Jurkat, Clone E6-1 (cell line): ENCODE results near the gene THBS3.
"Not testable (repeated sequence)": the region's sequence is repeated elsewhere in the genome, so short reads cannot be mapped to it uniquely, and the experiment has no call there.

Source experiments
- DNase-seq: peaks from one replicate; pipeline ENCODE4 v3.0.0-alpha.2; 2011; ENCODE audit warnings: low read depth, low spot score
- H3K4me3 ChIP-seq: 2 replicates; pipeline ENCODE4 v1.5.1; 2011; ENCODE audit warnings: mild to moderate bottlenecking, low read length, control low read depth, moderate library complexity

Gene THBS3

DNA sequence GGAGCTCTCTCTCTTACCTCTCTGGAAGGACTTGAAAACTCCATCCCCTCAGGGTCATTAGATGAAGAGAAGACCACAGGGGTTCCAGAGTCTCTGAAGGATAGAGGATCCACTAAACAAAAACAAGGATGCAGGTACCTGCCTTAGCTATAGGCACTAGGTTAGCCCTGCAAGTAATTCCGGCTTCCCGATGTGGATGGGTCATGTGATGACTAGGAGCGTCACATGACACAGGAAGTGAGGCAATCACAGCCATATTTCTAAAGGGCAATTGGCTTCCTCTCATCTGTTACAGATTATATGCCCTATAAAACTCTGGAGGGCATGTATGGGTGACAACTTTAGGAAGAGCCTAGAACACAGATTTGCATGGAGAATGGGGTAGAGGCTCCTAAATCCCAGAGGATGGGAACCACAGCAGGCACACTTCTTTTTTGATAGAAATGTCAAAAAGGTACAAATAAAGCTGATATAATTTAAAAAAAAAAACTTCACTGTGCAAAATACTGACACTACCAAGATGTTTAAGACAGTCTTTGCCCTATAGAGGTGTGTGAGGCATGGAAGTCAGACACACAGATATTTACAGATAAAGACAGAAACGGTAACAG, 33.5 kb upstream of the THBS3 start:
- DNase-seq, result peak; percentile 82
- peak overlapping the region; percentile 58 for H3K4me3 ChIP-seq

DNA sequence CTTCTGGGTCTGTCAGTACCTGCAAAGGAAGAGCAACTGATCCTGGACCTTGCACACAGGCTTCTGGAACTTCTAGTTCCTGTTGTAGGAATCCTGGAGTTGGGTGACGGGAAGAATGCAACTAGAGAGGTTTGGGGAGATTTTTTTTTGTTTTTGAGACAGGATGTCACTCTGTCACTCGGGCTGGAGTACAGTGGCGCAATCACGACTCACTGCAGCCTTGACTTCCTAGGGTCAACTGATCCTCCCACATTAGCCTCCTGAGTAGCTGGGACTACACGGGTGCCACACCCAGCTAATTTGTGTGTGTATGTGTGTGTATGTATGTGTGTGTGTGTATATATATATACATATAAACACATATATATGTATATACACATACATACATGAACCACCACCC, 28.8 kb upstream of the THBS3 start:
- H3K4me3 ChIP-seq, result no peak overlapping the region
- DNase-seq, result no peak

DNA sequence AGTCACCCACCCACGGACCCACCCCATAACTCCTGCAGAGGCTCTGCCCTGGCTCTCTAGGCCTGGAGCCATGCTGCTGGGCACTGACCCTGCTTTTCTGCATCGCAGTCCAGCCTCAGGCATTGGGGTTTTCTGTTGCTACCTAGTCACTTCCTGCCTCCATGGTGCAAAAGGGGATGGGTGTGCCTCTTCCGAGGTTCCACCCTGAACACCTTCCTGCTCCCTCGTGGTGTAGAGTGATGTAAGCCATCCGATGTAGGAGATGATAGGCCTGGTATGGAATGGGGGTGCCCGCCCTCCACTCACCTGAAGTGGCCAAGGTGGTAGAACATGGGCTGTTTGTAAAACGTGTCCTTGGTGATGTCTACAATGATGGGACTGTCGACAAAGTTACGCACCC, 27.7 kb upstream of the THBS3 start:
- not testable (repeated sequence) for DNase-seq, H3K4me3 ChIP-seq

DNA sequence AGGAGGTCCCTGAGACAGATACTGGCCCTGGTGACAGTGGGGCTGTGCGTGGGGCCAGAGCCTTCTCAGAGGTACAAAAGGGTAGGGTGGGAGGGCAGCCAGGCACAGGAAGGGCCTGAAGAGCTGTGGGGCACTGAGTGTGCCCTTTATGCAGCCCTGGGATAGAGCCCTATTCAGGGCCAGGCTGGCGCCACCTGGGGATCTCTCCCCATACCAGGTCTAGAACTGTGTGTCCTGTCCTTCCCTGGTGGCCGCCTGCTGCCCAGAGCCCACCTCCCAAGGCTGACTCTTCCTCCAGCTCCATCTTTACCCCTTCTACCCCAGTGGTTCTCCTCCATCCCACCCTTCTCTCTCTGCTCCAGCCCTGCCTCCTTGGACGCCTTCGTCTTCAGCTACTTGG, 25.8 kb upstream of the THBS3 start:
- DNase-seq, H3K4me3 ChIP-seq: not testable (repeated sequence)

DNA sequence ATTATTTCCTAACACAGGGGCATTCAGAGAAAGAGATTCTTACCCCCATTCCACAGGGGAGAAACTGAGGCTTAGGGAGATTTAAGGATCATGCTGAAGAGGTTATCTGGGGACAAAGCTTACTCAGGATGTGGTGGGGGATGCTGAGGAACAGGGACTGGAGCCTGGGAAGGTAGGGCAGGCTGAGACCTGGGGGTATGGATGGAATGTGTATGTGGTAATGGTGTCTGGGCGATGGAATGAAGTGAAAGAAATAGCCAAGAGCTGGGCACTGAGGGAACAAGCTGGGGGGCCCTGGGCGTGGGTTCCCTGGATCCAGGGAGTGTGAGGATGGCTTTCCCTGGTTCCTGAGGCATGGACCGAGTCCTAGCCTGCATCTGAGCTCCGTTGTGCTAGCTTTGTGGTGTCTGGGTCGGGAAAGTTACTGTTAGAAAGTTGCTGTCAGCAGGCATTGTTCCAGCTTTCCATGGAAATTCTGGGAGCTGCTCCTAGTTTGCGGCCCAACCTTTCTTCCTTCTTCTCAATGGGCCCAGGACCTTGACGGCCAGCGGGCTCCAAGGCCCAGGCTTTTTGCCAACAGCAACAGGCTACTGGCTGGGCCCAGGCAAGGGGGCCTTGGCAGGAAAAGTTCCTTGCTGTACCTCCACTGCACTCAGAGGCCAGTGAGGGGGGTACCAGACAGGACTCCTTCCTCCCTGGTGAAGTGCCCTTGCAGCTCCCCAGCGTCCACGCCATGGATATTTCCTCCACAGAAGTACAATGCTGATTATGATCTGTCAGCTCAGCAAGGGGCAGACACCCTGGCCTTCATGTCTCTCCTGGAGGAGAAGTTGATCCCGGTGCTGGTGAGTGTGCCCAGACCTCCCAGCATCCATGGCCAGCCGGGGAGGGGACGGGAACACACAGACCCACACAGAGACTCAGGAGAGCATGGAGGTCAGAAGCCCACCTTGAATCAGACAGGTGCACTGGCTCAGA, 24.6 kb upstream of the THBS3 start:
- not testable (repeated sequence) for DNase-seq

DNA sequence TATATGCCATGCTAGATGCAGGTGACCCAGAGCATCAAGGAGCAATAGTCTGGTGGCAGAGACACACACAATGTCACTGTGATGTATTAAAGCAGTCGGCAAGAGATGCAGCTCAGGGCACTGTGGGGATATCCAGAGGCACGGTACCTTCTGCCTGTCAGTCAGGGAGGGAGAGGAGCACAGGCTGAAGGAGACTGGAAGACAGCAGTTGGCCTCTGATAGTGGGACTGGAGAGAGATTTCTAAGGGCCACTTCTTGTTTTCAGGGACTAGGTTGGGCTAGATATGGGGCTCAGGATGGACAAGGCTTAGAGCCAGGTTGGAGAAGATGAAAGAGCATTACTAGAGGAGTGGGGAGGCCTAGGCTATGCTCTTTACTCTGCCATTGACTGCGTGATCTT, 23.6 kb upstream of the THBS3 start:
- H3K4me3 ChIP-seq, DNase-seq: not testable (repeated sequence)

More for the DNA sequence above, 24.6 kb upstream of the THBS3 start:
- H3K4me3 ChIP-seq, result not testable (repeated sequence)

DNA sequence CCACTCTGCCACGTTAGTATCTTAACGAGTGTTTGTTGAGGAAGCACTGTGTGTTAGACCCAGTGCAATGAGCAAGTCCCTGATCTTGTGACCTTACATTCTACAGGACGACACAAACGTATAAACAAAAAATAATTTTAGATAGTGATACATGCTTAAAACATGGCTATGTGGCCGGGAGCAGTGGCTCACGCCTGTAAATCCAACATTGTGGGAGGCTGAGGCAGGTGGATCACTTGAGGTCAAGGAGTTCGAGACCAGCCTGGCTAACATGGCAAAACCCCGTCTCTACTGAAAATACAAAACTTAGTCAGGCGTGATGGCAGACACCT, 20.4 kb upstream of the THBS3 start:
- no peak for DNase-seq
- H3K4me3 ChIP-seq, result peak overlapping the region; percentile 72

DNA sequence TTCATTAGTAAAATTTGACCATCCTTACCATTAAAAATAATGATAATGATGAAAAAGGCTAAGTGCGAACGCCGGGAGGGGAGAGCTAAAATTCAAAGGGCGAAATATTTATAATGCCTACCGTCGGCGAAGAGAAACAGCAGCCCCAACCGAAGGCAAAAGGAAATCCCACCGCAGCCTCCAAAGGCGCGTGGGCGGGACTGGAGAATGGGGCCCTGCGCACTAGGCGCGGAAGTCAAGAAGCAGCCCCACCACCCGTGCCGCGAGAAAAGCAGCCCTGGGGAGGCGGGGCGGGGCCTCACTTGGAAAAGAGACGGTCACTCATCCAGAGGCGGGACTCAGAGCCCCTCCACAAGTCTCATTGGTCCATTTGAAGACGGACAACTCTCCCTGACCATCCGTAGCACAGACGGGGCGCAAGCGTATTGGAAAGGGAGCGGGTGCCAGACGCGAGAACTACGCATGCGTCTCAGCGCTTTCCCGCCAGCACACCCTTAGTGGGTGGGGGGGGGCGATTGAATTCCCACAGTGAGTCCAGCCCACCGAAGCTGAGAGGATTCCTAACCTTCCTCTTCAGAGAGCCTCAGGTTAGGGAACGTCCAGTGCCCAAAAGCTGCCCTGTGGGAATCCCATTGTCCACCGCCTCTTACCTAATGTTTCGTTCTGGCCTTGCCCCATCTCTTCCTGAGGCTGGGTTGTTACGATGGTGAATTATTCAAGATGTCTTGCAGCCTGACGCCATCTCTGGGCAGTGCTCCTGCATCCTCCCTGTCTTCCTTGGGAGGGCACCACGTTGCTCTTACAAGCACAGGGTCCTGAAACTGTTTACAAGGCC, 19.8 kb upstream of the THBS3 start:
- peak overlapping the region; percentile 97 for H3K4me3 ChIP-seq
- DNase-seq, result peak; percentile 100

DNA sequence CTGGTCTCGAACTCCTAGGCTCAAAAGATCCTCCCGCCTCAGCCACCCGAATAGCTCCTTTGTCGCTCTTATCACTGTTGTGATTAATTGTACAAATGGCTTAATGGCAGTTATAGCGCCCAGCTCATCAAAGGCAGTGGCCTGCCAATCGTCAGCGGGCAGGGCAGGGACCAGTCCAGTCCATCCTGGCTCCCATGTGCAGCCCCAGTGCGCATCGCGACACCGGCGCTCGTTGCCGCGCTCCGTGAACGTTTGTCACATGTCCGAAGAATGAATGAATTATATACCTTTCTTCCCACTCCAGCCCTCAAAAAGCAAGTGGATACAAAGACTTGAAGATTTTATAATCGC, 19.2 kb upstream of the THBS3 start:
- DNase-seq, result peak; percentile 42
- H3K4me3 ChIP-seq, result peak overlapping the region; percentile 97

DNA sequence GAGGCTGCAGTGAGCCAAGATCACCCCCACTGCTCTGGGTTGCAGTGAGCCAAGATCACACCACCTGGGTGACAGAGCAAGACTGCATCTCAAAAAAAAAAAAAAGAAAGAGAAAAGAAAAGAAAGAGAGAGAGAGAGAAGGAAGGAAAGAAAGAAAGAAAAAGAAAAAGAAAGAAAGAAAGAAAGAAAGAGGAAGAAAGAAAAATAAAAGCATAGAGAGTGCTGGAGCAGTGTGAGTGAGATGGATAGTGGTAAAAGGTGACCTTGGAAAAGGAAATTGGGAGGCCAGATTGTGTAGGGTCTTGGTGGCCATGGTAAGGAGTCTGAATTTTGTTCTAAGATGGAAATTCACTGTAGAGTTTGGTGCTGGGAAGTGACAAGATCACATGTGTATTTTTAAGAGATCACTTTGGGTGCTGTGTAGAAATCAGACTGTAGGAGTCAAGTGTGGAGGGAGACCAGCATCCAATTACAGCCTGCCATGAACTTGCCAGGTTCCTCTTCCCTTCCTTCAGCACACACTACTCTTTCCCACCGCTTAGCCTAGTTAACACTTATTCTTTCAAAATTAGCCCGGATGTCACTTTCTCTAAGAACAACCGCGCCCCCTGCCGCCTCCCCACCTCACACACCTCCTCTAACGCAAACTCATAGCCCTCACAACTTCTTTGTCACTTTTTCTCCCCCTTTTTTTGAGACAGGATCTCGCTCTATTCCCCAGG, 18.7 kb upstream of the THBS3 start:
- peak; percentile 87 for DNase-seq
- H3K4me3 ChIP-seq, result peak overlapping the region; percentile 97

DNA sequence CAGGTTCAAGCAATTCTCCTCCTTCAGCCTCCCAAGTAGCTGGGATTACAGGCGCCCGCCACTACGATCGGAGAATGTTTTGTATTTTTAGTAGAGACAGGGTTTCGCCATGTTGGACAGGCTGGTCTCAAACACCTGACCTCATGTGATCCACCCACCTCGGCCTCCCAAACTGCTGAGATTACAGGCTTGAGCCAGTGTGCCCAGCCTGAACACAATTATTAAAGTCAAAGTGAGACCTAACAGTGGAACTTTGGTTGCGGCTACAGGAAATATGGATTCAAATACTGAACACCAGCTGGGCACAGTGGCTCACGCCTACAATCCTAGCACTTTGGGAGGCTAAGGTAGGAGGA, 17.7 kb upstream of the THBS3 start:
- H3K4me3 ChIP-seq, DNase-seq: not testable (repeated sequence)

DNA sequence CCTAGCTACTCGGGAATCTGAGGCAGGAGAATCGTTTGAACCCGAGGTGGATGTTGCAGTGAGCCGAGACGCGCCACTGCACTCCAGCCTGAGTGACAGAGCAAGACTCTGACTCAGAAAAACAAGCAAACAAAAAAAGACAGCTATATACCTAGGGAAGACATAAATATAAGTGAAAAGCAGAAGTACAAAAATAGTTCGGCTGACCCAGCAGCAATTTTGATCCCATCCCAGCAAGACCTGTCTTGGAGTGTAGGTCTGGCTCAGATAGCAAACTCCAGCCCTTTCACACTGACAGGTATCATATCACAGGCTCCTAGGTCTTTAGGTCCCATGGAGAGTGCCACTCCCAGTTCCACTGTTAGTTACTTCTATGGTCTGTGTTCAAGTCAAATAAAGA, 15.3 kb upstream of the THBS3 start:
- no peak for DNase-seq
- H3K4me3 ChIP-seq, result no peak overlapping the region

DNA sequence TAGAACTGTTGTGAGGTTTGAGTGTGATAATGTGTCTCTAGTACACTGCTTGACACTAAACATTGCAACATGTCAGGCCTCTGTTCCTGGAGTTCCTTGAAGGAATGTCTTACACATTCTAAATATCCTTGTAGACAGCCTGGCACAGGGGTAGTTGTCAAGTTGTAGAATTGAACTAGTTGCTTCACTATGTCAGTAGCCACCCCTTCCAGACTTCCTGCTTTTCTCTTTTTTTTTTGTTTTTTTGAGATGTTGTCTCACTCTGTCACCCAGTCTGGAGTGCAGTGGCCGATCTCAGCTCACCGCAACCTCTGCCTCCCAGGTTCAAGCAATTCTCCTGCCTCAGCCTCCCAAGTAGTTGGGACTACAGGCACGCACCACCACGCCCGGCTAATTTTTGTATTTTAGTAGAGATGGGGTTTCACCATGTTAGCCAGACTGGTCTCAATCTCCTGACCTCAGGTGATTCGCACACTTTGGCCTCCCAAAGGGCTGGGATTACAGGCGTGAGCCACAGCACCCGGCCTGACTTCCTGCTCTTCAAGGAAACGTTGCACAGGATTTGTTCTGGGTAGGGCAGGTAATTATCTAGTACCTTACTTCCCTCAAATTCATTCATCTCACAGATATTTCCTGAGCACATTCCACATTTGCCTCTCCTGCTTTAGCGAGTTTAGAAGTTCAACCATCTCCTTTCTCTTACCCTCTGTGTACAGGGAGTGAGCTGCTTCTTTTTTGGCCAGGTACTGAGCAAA, 12.7 kb upstream of the THBS3 start:
- not testable (repeated sequence) for H3K4me3 ChIP-seq, DNase-seq

DNA sequence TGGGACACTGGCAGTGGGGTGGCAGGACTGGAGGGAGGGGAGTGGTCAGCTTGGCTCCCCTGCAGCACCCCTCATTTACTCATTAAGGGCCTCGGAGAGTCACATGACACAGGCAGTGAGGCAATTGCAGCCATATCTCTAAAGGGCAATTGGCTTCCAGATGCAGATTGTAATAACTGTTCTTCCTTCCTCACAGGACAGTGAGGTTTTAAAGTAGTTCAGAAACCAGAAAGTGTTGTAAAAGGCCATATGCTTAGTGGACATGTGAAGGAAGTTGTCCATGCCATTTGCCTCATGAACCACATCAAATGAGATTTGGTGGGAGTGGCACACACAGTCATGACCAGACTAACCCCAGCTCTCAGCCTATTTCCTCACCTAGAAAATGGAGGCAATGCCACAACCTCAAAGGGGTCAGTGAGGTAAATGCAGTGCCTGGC, 11.9 kb upstream of the THBS3 start:
- H3K4me3 ChIP-seq, result no peak overlapping the region
- no peak for DNase-seq

DNA sequence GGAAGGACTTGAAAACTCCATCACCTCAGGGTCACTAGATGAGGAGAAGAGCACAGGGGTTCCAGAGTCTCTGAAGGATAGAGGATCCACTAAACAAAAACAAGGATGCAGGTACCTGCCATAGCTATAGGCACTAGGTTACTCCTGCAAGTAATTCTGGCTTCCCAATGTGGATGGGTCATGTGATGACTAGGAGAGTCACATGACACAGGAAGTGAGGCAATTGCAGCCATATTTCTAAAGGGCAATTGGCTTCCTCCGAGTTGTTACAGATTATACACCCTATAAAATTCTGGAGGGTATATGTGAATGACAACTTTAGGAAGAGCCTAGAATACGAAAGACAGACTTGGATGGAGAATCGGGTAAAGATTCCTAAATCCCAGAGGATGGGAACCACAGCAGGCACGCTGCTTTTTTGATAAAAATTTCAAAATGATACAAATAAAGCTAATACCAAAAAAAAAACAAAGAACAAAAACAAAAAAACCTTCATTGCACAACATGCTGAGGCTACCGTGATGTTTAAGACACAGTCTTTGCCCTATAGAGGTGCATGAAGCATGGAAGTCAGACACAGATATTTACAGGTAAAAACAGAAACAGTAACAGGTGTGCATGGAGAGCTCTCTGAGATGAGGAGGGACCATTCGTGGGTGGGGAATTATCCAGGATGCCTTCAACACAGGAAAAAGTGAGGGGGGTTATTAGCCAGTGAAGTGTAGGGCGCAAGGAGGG, 11.3 kb upstream of the THBS3 start:
- DNase-seq, result peak; percentile 70

DNA sequence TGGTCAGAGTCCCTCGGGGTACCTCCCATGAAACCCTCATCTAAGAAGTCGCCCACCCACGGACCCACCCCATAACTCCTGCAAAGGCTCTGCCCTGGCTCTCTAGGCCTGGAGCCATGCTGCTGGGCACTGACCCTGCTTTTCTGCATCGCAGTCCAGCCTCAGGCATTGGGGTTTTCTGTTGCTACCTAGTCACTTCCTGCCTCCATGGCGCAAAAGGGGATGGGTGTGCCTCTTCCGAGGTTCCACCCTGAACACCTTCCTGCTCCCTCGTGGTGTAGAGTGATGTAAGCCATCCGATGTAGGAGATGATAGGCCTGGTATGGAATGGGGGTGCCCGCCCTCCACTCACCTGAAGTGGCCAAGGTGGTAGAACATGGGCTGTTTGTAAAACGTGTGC, 7.0 kb upstream of the THBS3 start:
- H3K4me3 ChIP-seq, DNase-seq: not testable (repeated sequence)

More for the DNA sequence above, 11.3 kb upstream of the THBS3 start:
- H3K4me3 ChIP-seq, result no peak overlapping the region

DNA sequence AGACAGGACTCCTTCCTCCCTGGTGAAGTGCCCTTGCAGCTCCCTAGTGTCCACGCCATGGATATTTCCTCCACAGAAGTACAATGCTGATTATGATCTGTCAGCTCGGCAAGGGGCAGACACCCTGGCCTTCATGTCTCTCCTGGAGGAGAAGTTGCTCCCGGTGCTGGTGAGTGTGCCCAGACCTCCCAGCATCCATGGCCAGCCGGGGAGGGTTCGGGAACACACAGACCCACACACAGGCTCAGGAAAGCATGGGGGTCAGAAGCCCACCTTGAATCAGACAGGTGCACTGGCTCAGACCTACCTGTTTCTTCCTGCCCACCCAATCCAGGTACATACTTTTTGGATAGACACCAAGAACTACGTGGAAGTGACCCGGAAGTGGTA, 4.3 kb upstream of the THBS3 start:
- H3K4me3 ChIP-seq, DNase-seq: not testable (repeated sequence)
